ENCODE results near the gene C1QL2.

Gene C1QL2
- 0 reads per million in 2 experiments for total RNA-seq

DNA sequence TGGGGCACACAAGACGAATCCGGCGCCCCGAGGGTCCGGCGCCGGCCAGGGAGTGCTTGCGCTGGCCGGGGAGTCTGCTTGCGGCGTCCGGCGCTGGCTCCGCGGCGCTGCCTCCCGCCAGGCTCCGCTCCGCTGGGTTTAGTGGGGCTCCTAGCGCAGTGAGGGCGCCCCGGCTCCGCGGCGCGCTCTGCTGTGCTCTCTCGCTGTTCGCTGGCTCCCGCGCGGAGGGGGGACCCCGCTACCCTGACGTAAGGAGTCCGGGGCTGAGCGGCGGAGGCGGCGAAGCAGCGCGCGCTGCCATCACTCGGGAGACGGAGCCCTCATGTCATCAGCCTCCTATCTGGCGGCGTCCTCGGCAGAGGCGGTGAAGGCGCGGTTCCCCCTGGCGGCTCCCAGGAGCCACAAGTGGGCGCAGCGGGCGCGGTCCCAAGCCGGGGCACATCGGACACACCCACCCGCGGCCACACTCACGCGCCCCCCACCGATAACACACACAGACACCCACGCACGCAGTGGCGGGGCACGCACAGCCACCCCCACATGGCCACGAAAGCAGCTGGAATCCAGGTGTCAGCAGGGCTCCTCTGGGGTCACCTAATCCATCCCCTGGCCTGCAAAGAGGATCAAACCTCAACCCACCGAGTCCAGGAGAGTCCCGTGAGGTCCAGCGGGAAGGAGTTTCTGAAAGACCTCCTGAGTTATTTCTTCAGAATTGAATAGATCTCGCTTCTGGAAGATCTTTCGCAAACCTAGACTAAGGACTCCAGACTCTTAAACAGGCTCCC is at the start of gene C1QL2:
Gene C1QL2, minus strand, starts transcription at position 189 of the 785 bp plus-strand sequence. CDS start 482 bp downstream, outside the sequence.
- no peak for DNase-seq (ENCODE audit: low read depth)

DNA sequence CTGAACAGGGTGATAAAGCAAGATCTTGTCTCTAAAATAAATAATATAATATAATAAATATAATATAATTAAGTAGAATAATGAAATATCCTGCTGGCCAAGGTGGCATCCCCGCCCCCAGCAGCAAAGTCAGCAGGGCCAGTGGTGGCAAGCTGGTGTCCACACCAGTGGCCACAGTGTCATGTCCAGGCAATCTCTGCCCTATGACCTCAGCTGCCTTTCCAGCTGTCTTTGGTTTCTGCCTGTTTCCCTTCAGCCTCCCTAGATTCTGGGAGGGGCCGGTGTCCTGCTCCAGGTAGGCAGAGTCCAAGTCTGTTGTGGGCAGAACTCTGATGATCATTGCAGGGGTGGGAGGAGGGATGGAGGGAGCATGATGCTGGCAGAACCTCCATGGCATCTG is 48.9 kb upstream of the C1QL2 start:
- no peak for DNase-seq (ENCODE audit: low read depth)

DNA sequence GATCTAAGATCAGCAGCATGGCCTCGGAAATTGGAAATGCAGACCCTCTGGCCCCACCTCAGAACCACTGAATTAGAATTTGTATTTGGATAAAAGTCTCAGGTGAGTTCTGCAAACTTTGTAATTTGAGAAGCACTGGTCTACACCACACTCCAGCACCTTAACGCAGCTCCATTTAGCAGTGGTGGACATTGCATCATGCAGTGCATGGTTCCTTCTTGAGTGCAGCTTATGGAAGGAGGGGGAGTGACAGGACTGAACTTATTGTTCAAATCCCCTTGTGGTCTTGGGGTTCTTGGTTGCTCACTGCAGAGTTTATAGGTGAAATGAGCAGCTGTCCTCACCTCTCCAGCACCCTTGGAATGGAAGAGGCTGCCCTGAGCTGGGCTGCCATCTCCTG is 47.6 kb upstream of the C1QL2 start:
- no peak for DNase-seq (ENCODE audit: low read depth)

DNA sequence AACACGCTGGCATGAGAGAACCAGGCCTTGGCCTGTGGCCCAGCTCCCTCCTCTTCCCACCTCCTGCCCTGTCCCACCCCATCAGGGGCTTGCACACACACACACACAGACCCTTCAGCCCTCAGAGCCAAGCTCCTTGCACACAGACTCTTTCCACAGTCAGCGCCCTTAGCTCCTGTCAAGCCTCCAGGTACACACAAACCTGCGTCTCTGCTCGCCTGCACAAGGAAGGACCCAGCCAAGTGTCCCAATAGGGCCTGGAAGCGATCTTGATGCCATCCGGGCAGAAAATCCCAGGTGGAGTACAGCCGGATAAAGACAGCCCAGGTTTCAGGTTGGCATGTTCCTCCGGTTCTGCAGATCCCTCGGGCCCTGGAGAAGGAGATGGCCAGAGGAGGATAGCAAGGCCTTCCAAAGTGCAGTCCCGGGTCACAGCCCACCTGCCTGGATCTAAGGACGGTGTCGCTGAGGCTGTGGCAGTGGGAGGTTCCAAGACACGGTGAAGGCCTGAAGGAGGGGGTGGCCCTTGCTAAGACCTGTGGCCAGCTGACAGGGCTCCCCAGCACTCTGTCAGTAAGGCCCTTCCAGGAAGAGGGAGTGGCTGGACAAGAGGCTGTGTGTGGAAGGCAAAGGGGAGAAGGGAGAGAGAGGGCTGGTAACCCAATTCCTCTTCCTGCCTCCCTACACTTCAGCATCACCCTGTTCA is 46.6 kb upstream of the C1QL2 start:
- DNase-seq (ENCODE audit: low read depth), result no peak

DNA sequence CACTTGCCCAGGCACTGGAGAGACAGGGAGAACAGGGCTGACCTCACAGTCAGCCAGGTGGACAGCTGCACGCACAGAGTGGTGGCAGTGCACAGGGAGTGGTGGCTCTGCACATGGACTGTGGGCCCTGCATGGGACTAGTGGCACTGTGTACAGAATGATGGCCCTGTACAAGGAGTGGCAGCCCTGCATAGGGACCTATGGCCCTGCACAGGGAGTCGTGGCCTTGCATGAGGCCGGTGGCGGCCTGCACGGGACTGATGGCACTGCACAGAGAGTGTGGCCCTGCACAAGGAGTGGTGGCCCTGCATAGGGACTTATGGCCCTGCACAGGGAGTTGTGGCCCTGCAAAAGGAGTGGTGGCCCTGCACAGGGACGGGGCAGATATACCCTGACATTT is 46.0 kb upstream of the C1QL2 start:
- no peak for DNase-seq (ENCODE audit: low read depth)

DNA sequence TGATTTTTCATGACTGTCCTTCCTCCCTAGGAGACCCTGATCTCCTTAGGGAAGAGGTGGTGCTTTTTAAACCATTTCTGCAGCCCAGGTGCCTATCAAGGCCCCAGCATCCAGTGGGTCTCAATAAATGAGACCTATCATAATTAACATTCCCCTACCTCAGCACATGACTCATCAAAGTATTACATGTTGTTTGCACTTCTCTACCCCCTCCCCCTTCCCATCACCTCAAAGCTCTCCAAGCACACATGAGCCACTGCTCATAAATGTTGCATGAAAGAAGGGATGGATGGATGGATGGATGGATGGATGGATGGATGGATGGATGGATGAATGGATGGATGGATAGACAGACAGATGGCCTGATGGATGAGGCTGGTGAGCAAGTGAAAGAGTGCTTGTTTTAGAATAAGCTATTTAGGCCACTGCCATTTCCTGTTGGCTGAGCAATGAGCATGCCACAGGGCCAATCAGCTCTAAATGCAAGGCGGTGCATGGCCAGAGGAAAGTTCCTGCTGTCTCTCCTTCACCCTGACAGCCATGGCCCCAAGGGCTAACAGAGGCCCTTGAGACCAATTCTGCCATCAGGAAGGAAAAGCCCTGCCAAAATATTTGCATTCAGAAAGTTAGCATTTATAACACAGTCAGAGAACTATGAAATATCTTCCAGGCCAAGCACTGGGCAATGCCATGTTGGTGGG is 44.2 kb upstream of the C1QL2 start:
- no peak for DNase-seq (ENCODE audit: low read depth)

DNA sequence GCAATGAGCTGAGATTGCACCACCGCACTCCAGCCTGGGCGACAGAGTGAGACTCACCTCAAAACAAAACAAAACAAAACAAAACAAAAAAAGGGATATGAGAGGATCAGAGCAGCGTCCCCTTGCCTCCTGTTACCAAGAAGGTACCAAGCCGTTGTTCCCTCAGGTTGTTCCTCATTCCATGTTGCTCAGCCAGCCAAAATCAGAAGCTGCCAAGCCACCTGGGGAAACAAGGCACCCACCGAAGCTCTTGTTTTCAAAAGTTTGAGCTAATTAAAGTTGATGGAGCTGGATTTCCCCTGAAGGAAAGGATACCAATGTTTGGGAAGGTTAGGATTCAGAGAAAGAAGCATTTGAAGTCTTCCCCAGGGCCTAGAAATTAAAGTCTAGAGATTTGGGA is 43.3 kb upstream of the C1QL2 start:
- DNase-seq (ENCODE audit: low read depth), result no peak

DNA sequence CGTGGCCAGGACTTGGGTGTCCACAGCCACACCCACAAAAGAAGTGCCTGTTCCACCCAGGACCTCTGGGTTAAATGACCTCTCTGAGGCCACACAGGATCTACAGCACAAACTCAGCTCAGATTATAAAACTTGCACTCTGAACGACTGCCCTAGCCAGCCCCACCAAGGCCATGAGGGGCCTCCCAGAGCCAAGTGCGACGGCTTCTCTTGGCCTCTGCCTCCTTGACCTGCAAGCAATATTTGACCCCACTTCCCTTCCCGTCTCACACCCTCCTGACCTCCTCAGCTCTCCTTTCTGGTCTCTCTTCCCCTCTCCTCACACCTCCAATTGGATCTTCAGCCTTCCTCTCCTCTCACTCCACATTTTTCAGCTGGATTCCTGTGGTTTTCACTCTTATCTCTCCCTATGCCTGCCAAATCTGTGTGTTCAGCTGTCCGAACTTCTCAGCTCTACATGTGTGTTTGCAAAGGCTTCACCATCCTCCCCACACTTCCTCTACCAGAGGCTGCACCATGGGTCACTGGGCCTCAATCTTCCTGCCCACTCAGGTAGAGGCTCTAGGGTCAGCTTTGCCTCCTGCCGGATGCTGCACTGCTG is 39.8 kb upstream of the C1QL2 start:
- DNase-seq (ENCODE audit: low read depth), result no peak

DNA sequence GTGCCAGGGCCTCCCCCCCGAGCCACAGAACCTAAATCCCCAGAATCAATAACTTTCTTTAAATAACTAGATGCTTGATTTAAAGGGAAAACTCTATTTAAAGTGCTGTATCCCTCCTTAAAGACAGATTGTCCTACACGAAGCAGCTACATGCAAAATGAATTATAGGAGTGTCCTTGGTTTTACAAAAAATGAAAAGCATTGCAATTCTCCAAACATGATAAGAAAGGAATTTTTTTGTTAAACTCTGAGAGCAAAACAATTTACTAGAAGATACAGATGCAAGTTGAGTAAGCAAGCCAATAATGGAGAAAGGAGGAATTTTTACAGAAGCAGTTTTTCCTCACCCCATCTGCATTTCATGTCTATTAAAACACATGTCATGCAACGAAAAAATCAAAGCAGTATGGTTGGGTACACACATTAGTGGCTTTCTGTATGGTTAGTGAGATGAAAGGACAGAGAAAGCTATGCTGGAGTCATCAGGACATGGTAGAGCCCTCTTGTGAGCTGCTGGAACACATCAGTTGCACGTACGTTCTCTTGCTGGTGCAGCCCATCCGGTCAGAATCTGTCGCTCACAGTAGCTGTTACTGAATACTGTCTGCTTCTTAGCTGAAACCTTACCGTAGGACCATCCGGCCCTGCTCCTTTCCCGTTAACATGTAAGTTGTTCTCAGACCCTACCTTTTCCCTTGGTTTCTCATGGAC is 39.1 kb upstream of the C1QL2 start:
- DNase-seq (ENCODE audit: low read depth), result no peak

DNA sequence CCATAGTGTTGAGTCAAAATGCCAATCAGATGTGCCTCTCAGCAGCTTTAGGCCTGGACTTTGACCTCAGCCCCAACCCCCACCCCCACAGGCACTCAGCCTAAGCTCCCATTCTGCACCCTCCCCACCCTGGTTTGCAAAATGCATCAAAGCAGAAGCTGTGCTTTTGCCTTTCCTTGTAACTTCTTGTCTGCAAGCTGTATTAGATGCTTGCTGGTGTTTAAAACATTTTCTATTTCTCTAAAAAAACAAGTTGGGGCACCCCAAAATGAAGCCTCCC is 38.5 kb upstream of the C1QL2 start:
- no peak for DNase-seq (ENCODE audit: low read depth)

DNA sequence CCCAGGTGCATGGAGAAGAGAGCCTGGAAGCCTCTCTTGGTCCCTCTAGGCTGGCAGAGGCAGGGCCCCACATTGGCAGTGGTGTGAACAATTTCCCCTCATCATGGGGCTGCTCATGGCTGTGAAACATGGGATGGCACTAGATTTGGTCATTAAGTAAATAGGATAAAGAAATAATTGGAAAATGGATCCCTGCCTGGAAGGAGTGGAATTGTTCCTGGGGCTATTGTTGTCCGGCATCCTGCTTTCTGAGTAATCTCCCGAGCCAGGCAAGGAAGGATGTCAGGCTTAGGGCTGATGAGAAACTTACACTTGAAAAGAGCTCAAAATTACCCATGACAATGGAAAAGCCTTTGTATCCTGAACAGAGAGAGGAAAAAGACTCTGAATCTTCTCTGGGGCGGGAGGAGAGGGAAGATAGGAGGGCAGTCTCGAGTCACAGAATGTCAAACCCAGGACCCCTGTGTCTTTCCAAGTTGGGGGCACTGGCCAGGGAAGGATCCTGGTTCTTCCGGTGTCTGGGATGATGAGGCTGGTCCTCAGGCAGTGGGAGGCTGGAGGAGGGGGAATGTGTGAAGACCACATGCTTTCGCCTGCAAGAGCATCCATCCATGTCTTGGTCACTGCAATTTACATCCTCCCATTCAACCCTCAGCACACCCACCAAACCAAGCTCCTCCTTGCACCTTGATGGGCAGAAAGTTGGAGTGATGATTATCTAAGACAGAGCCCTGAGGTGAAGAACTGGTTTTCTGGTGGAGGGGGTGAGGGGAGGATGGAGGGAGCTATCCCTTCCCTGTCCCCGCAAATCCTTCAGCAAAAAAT is 38.0 kb upstream of the C1QL2 start:
- DNase-seq (ENCODE audit: low read depth), result no peak

DNA sequence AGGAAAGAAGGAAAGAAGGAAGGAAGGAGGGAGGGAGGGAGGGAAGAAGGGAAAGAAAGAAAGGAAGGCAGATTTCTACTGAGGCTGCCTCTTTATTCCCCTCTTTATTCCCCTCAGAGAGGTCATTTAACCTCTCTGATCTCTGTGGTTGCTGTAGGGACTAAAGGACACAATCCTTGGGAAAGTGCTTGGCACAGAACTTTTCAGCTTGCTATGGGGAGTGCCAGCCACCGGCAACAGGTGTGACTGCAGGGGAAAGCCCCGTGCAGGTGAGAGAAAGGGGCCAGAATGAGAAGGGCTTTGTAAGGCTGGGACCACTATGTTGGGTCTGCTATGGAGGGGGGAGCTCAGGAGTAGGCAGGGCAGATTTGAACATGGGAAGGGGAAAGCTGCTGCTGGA is 37.3 kb upstream of the C1QL2 start:
- DNase-seq (ENCODE audit: low read depth), result no peak

DNA sequence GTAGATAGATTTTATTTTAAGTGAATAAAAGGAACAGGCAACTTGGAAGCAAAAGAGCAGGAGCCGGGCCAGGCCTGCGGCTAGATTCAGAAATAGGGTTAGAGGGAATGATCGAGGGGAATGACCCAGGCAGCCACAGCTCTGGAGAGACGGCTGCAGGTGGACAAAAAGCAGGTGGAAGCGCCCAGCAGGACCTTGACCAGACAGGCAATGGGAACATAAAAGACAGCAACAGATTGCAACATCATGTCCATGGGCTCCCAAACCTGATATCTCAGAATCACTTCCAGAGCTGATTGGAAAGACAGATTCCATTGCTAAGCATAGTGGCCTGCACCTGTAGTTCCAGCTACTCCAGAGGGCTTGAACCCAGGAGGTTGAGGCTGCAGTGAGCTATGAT is 36.5 kb upstream of the C1QL2 start:
- no peak for DNase-seq (ENCODE audit: low read depth)

DNA sequence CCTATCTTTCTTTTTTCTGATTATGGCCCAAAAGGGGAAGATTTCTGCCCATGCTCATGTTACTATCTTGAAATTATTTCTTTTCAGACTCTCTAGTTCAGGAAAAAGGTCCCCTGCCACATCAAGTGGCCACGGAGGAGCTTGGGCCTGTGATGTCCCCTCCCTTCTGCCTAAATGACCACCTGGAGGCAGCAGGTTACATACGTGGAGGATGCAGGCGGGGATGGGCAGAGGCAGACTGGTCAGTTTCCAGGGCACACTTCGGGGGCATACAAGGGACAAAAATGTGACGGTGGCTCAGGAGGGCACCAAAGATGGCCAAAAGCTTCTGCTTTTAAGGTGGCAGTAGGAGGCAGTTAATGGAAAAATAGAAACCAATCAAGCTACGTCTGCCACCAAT is 34.3 kb upstream of the C1QL2 start:
- no peak for DNase-seq (ENCODE audit: low read depth)

DNA sequence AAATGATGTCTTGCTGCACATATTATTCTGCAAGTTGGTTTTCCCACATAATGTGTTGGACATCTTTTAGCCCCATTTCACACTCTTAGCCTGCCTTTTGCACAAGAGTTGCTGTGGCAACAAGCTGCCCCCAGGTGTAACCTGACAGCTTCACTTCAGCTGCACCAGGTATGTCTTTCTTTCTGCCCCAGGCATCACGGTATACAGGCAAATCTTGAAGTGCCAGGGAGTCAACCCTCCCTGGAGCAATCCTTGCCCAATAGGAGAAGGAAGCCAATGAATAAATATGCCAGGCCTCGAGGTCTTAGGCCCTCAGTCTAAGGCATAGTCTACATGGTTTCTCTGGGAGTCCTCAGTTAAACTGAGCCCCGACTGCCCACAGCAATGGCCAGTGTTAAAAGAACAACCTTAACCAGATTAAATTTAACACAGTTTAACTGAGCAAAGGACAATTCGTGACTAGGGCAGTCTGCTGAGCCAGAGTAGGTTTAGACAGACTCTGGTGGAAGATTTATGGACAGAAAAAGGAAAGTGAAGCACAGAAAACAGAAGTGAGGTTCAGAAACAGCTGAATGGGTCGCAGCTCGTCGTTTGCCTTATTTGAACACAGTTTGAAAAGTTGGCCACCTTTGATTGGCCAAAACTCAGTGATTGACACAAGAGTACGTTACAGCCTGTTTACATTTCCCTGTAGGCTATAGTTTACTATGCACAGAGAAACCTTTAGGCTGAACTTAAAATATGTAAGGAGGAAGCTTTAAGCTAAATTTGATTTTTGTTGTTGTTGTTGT is 32.0 kb upstream of the C1QL2 start:
- DNase-seq (ENCODE audit: low read depth), result no peak

DNA sequence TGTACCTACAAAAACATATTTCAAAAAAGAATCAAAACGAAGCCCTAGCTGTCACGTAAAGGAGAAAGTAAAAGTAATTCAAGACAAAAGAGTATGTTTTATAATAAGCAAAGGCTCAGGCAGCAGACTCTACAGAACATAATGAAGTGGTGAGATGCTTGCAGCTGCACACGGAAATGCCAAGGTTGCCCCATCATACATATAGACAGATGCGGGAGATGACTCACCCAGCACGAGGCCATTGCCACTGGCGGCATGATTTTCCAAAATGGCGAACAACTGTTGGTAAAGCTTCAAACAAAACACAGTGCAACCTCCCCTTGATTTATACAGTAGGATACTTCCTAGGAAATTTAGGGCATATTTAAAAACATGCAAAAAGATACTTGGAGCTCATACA is 26.0 kb upstream of the C1QL2 start:
- DNase-seq (ENCODE audit: low read depth), result no peak

DNA sequence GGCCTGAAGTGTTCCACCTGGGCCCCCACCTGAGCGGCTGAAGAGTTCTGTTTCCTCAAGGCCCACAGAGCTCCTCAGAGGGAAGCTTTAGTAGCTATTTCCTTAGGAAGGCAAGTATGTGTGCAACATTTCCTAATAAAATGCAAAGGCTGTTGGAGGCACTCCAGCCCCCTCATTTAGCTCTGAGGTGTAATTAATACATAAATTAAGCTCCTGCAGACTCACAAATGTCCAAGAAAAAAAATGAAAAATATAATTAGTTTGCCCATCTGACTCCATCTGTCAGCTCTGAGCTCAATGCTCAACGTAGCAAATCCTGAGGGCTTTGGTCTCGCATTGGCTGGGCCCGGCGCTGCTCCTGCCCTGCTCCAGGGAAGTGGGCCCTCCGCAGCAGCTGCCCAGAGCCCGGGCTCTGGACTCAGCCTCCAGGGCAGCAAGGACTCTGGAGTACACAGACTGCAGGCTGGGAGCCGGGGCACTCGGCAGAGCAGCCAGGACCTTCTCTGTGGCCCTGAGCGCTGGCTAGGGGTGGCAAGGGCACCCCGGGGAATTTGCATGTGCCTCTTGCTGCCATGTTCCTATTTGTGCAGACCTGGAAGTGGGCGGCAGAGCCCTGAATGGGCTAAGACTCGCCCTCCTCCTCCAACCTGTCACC is 23.4 kb upstream of the C1QL2 start:
- DNase-seq (ENCODE audit: low read depth), result no peak

DNA sequence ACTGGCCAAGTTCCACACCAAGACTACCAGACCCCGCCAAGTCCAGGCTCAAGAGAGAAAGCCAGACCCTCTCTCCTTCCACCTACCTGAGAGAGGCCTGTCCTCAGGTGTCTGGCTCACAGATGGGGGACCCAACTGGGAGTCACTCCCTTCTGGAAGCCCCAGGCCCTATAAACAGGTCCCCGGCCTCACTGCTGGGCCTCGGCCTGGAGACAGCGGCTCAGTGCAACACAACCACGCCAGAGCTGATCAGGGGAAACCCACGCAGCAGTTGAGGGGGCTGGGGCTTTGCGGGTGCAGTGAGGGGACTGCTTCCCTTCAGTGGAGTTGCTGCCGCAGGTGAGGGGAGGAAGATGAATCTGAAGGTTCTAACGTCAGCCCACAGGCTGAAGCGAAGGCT is 22.8 kb upstream of the C1QL2 start:
- no peak for DNase-seq (ENCODE audit: low read depth)

DNA sequence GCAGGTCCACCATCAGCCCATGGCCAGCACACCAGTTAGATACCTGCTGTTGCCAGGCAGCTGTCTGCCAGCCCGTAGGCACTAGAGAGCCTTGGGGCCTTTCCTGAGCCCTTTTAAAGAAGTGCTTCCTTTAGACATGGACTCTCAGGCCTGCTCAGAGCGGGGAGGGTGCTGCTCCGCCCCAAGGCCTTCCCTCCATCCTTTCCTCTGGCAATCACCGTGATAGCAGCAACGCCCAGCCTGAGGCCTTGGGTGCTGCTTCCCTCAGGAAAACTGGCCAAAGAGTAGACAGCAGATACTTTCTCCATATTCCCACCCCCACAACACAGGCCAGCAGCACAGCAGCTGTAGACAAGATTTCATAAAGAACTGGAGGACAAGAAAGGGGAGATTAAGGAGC is 22.3 kb upstream of the C1QL2 start:
- DNase-seq (ENCODE audit: low read depth), result no peak

DNA sequence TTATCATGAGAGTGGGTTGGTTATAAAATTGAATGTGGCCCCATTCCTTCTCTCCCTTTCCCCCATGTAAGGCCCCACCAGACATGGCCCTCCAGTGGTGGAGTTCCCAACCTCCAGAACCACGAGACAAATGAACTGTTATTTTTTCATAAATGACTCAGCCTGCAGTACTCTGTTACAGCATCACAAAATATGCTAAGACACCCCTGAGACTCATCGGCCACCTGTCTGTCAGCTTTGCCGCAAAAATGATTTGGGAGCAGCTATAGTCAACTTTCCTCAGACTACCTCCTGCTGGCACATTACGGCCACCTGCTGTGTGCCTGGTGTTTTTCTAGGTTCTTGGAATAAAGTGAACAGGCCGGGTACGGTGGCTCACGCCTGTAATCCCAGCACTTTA is 21.4 kb upstream of the C1QL2 start:
- DNase-seq (ENCODE audit: low read depth), result no peak

Data from T follicular helper cell (primary cell).